Bone marrow (tissue), 2 donors: ENCODE measurements around the gene MXRA8.

ENCODE experiments used
- DNase-seq, 2 donors: peaks; one replicate each; lab custom pipeline; 2025; lab: John Stamatoyannopoulos, UW

The MXRA8 gene

DNA sequence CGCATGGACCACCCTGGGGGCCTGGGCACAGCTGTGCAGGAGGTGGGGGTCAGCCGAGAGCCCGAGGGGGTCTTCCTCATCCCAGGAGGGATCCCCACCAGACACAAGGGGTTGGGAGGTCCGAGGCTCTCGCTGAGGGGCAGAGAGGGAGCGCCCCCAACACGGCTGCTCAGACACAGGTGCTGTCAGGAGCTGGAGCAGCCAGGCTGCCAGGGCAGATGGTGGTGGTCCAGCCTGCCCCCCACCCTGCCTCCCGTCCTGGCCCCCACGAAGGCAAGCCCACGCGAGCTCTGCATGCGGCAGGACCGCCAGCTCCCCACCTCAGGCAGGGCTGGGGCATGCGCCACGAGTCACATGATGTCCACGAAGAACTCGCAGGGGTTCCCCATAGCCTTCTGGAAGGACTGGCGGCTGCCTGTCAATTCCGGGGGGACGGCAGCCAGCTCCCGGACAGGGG lies 22.5 kb downstream of the MXRA8 start:
- DNase-seq = no peak

- DNase-seq = no peak
Measured at GRCh38 chr1:1335283-1335682, 23.1 kb downstream of the MXRA8 start.

DNA sequence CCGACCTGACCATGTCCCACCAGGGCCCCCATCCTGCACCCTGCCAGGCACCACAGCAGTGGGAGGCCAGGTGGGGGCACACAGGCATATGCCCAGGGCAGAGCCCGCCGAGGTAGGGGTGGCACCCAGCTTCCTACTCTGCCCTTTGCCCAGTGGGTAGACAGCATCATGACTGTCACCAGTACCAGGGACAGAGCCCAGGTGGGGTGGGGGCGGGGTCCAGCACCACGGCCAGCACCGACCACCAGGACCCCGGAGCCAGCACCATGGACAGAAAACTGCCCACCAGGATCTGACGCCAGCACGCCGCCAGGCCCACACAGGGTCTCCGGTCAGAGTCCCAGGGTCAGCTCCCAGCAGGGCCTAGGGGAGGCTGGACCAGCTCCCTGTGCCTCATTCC lies 23.5 kb downstream of the MXRA8 start:
- no peak for DNase-seq

GRCh38 chr1:1333551-1334241 lies 24.7 kb downstream of the MXRA8 start:
- no peak for DNase-seq

DNA sequence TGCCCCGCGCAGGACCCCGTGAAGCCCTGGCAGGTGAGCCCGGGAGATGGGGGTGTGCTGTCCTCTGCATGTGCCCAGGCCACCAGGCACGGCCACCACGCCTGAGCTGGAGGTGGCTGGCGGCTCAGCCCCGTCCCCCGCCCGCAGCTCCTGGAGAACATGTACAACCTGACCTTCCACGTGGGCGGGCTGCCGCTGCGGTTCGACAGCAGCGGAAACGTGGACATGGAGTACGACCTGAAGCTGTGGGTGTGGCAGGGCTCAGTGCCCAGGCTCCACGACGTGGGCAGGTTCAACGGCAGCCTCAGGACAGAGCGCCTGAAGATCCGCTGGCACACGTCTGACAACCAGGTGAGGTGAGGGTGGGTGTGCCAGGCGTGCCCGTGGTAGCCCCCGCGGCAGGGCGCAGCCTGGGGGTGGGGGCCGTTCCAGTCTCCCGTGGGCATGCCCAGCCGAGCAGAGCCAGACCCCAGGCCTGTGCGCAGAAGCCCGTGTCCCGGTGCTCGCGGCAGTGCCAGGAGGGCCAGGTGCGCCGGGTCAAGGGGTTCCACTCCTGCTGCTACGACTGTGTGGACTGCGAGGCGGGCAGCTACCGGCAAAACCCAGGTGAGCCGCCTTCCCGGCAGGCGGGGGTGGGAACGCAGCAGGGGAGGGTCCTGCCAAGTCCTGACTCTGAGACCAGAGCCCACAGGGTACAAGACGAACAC lies 25.4 kb downstream of the MXRA8 start:
- DNase-seq = no peak

GRCh38 chr1:1332031-1332755 lies 26.2 kb downstream of the MXRA8 start:
- no peak for DNase-seq

GRCh38 chr1:1331068-1331965 lies 27.0 kb downstream of the MXRA8 start, which contains the start of gene TAS1R3:
TAS1R3 (plus strand) TSS chr1:1331280; CDS start chr1:1331346, 66 bp downstream.
- no peak for DNase-seq

GRCh38 chr1:1330366-1331067 lies 27.8 kb downstream of the MXRA8 start:
- DNase-seq = no peak

GRCh38 chr1:1329304-1330210 lies 28.8 kb downstream of the MXRA8 start:
- no peak for DNase-seq

DNA sequence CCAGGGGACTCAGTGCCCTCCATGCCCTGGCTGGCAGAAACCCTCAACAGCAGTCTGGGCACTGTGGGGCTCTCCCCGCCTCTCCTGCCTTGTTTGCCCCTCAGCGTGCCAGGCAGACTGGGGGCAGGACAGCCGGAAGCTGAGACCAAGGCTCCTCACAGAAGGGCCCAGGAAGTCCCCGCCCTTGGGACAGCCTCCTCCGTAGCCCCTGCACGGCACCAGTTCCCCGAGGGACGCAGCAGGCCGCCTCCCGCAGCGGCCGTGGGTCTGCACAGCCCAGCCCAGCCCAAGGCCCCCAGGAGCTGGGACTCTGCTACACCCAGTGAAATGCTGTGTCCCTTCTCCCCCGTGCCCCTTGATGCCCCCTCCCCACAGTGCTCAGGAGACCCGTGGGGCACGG lies 30.1 kb downstream of the MXRA8 start:
- no peak for DNase-seq

DNA sequence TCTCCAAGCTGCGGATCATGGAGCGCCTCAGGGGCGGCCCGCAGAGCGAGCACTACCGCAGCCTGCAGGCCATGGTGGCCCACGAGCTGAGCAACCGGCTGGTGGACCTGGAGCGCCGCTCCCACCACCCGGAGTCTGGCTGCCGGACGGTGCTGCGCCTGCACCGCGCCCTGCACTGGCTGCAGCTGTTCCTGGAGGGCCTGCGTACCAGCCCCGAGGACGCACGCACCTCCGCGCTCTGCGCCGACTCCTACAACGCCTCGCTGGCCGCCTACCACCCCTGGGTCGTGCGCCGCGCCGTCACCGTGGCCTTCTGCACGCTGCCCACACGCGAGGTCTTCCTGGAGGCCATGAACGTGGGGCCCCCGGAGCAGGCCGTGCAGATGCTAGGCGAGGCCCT lies 31.1 kb downstream of the MXRA8 start:
- no peak for DNase-seq

DNA sequence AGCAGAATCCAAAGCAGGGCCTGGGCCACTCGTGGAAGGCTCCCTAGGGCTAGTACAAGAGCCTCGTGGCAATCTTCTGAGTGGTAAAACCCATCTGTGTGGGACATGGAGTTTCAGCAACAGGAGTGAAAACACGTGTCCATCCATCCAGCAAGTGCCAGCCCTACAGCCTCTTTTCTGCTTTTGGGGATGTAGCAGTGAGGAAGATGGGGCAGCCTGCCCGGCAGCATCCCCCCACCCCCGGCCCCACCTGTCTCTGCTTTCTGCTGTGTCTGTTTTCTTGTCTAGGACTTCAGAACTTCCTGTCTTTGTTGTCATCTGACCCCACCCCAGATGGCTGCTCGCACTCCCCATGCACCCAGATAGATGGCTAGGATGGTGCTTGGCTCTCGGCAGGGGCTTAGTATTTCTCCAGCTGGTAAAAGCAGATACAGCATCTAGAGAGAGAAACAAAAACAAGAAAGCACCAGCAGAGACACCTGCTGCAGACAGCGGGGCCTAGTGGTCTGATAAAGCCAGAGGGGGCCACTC lies 32.2 kb downstream of the MXRA8 start:
- DNase-seq = no peak

DNA sequence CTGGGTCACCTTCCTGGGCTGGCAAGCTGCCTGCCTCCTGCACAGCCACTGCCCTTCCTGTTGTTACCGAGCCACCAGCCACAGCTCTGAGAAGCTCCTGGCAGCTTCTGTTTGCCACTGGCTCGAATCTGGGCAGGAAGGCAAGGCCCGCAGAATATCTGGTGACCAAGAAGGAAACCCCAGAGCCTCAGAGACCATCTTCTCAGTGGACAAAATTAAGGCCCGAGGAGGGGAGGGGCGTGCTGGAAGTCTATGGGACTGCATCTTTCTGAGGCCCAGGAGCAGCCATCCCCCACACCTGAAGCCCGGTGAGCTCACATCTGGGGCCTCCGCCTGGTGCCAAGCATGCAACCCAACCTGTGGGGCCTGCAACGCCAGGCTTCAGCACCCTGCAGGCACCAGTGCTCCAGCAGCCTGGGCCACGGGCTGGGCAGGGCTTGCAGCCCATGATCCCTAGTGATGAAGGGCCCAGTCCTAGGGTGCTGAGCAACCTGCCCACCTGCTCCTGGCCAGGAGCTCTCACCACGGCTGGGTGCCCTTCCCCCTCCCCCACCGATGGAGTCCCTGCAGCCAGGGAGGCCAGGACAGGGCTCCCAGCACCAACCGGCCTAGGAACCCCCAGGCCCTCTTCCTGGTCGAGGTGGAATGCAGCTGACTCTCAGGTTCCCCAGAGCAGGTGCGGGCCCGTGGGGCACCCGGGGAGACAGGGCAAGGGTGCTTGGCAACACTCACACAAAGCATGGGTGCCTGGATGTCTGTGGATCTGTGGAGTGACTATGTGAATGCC lies 32.9 kb downstream of the MXRA8 start:
- DNase-seq = no peak

DNA sequence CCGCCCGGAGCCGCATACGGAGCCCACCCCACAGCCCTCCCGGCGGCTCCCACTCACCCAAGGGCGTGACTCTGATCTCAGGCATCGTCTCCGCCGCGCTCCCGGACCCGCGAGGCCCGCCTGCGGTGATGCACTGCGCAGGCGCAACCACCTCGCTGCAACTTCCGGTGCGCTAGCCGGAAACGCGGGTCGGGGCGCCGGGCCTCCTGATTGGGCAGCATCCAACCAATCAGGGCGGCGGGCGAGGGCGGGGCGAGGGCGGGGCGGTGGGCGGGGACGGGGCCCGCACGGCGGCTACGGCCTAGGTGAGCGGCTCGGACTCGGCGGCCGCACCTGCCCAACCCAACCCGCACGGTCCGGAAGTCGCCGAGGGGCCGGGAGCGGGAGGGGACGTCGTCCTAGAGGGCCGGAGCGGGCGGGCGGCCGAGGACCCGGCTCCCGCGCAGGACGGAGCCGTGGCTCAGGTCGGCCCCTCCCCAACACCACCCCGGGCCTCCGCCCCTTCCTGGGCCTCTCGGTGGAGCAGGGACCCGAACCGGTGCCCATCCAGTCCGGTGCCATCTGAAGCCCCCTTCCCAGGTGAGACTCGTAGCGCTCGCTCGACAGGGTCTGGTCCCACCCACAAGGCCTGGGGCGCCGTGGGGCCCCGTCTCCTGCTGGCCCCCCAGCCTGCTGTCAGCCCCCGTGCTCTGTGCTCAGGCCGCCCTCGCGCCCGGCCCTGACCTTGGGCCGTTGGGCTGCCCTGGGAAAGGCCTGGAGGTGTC lies 33.6 kb downstream of the MXRA8 start, which contains the start of the genes CPTP and INTS11:
Gene CPTP (plus strand): TSS at position 279 of the 764 bp plus-strand sequence. CDS start 2,109 bp downstream, outside the sequence.
Gene INTS11 (minus strand): TSS at position 137 of the 764 bp plus-strand sequence. CDS start 52 bp downstream, at position 85.
- peak; percentile 79 to 89 for DNase-seq

DNA sequence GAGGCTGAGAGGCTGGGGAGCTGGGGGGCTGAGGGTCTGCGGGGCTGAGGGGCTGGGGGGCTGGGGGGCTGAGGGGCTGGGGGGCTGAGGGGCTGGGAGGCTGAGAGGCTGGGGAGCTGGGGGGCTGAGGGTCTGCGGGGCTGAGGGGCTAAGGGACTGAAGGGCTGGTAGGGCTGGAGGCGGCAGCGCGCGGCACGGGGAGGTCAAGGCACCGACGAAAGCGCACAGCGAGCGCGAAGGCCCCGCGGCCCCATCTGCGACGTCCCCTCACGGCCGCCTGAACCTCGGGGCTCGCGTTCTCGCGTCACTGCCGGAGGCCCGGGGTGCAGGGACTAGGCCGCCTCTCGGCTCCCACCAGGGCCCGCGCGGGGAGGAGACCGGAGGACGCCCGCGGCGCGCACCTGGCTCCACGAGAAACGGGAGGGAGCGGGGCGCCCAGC lies 34.3 kb downstream of the MXRA8 start:
- DNase-seq = no peak

- no peak for DNase-seq
Measured at GRCh38 chr1:1322952-1323351, 35.4 kb downstream of the MXRA8 start.

GRCh38 chr1:1322418-1322817 lies 35.9 kb downstream of the MXRA8 start:
- DNase-seq = no peak

- no peak for DNase-seq
Measured at GRCh38 chr1:1321477-1321876, 36.9 kb downstream of the MXRA8 start.
